ENCODE data around the gene TM4SF4.

TM4SF4 gene

GRCh38 chr3:149460117-149460516 lies 14.4 kb upstream of the TM4SF4 start:
- DNase-seq (ENCODE audit: low spot score) = no peak
- in situ Hi-C loops (cut with MboI; ENCODE audit: low pct_unique_long_range_greater_than_20kb, low sequenced_read_pairs, unreplicated experiment) = no loop called here
- no peak for TF ChIP-seq CTCF (IDR thresholded peaks at IDR 0.05; ENCODE audit: extremely low read depth, insufficient read depth, missing control alignments)

- in situ Hi-C loops (cut with MboI; ENCODE audit: low pct_unique_long_range_greater_than_20kb, low sequenced_read_pairs, unreplicated experiment) = no loop called here
- no peak for DNase-seq (ENCODE audit: low spot score)
These were observed 12.4 kb upstream of the TM4SF4 start for GRCh38 chr3:149462051-149462450.

GRCh38 chr3:149462581-149463011 lies 11.9 kb upstream of the TM4SF4 start:
- in situ Hi-C loops (cut with MboI; ENCODE audit: low pct_unique_long_range_greater_than_20kb, low sequenced_read_pairs, unreplicated experiment) = no loop called here
- no peak for DNase-seq (ENCODE audit: low spot score)
- TF ChIP-seq CTCF (IDR thresholded peaks at IDR 0.05; ENCODE audit: extremely low read depth, insufficient read depth, missing control alignments) = no peak

More at GRCh38 chr3:149462051-149462450, 12.4 kb upstream of the TM4SF4 start:
- no peak for TF ChIP-seq CTCF (IDR thresholded peaks at IDR 0.05; ENCODE audit: extremely low read depth, insufficient read depth, missing control alignments)

GRCh38 chr3:149463921-149464320 lies 10.6 kb upstream of the TM4SF4 start:
- in situ Hi-C loops (cut with MboI; ENCODE audit: low pct_unique_long_range_greater_than_20kb, low sequenced_read_pairs, unreplicated experiment) = no loop called here
- TF ChIP-seq CTCF (IDR thresholded peaks at IDR 0.05; ENCODE audit: extremely low read depth, insufficient read depth, missing control alignments) = no peak
- no peak for DNase-seq (ENCODE audit: low spot score)

- DNase-seq (ENCODE audit: low spot score) = no peak
- in situ Hi-C loops (cut with MboI; ENCODE audit: low pct_unique_long_range_greater_than_20kb, low sequenced_read_pairs, unreplicated experiment) = no loop called here
- TF ChIP-seq CTCF (IDR thresholded peaks at IDR 0.05; ENCODE audit: extremely low read depth, insufficient read depth, missing control alignments) = no peak
These were observed 9.8 kb upstream of the TM4SF4 start for GRCh38 chr3:149464542-149465328.

GRCh38 chr3:149465351-149465883 lies 9.1 kb upstream of the TM4SF4 start:
- no peak for TF ChIP-seq CTCF (IDR thresholded peaks at IDR 0.05; ENCODE audit: extremely low read depth, insufficient read depth, missing control alignments)

More at GRCh38 chr3:149465351-149465883, 9.1 kb upstream of the TM4SF4 start:
- DNase-seq (ENCODE audit: low spot score) = no peak
- in situ Hi-C loops (cut with MboI; ENCODE audit: low pct_unique_long_range_greater_than_20kb, low sequenced_read_pairs, unreplicated experiment) = no loop called here

Data from GM13977 (cell line).